NCI-H1436 treated with DMSO at 0.1 percent for 48 hours (cell line): ENCODE measurements around the gene DDX56.

Experiments used
- DNase-seq: peaks from one replicate; lab custom pipeline; 2025; lab: John Stamatoyannopoulos, UW

Gene DDX56

DNA sequence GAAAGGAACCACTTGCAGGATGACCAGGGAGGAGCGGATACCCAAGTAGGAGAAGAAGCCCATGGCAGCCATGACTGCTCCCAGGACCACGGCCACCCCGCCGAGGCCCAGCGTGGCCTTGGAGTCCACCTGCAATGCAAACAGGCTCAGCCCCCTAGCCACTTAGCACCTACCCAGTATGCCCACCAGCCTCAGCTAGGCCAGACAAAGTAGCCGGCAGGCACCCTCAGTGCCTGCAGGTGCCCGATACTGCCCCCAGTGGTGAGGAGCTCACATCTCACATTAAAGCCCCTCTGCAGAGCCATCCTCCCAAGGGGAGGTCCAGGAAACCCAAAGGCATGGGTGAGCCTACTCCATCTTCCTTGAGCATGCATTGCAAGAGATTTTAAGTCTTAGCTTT is 39.2 kb downstream of the DDX56 start:
- no peak for DNase-seq

DNA sequence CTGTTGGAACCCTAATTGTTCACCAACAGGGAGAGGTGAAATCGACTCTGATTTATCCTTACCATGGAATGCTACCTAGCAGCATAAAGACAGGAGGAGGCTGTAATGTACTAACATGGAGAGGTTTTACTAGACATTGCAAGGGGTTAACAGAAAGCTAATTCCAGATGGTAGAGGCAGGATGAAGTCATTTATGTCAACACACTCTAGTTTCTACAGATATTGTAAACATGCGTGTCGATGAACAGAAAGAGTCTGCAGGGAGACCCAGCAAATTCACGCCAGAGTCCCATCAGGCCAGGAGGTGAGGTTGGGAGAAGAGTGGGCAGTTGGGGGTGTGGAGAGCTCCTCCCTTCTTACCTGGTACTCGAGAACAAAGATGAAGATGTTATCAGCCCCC is 39.6 kb downstream of the DDX56 start:
- DNase-seq: no peak

DNA sequence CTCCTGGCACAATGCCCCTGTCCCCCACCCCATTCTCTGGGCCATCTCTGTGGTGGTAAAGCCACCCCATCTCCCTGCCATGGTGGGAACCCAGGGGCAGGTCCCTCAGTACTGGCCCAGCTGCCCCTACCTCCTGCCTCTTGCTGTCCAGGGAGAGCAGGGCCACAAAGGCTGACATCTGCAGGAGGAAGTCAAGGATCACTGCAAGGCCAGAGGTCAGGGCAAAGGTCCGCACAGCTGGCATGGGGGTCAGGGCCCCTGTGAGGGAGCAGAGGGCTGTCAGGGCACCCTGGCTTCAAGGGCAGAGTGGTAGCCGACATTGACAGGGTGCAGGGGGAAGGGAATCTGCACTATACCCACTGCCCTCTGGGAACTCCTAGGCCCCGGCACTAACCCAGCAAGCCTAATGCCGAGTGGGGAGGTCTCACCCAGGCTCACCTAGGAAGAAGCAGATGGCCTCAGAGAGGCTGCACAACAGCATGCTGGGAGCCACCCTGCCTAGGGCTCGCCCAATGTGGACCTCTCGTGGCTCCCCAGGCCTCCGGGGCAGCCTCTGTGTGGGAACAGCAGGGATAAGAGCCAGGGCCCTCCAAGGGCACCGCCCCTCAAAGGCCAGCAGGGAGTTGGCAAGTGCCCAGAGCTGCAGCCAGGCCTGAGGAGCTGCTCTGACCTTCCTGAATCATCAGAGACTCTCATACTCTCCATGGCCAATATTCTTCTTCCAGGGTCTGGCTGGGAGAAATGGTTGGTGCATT is 40.2 kb downstream of the DDX56 start:
- no peak for DNase-seq

DNA sequence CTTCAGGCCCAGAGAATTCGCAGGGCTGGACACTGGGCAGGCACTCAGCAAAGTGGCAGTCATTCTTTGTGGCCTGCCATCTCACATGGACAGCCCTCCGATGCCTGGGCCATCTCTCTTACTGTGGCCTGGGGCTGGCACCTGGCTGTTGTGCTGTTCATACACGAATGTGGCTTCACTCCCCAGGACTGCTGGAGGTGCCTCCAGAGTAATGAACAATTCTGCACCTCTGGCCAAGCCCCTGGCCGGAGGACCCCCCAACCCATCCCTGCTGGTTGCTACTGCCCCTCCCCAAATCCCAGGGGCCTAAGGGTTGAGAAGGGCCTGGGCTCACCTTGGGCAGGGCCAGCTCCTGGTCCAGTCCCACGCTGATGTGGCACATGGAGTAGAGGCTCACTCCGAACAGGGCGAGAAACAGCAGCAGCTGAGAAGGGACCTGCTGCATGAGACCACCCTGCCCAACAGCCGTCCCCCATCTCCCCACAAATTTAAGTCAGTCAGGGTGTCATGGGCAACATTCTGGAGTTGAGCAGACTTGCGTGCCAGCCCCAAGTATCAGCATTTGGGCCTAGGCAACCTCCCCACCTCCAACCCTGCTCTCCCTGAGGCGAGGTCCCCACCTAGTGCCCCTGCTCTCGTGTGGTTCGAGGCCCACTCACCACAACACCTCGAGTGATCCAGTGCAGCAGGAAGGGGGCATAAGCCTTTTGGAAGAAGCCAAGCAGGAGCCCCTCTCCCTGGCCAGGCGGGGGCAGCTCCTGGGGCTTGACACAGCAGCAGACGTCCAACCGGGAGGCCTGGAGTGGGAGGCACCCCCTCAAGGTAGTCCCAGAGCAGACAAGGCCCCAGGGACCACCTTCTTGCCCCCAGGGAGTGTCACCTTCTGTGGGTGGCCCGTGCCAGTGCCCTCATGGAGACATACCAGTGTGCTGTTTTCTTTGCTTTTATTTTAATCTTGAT is 42.0 kb downstream of the DDX56 start:
- no peak for DNase-seq

DNA sequence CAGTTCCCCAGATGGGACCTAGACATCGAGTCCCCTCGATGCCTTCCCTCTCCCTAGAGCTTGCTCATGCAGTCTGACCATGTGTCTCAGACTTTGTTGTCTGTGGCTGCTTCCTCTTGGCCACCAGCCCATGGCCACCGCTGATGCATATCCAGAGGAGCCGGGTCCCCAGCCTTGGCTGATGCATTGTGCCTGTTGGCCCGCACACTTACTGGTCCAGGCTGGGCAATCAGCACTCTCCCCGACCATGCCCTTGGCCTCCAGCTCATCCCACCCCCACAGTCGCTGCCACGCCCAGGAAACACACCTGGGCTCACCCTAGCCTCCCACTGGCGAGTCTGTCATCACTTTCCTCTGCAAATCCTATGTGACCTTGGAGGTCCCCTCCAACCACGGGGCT is 42.7 kb downstream of the DDX56 start:
- DNase-seq: no peak

DNA sequence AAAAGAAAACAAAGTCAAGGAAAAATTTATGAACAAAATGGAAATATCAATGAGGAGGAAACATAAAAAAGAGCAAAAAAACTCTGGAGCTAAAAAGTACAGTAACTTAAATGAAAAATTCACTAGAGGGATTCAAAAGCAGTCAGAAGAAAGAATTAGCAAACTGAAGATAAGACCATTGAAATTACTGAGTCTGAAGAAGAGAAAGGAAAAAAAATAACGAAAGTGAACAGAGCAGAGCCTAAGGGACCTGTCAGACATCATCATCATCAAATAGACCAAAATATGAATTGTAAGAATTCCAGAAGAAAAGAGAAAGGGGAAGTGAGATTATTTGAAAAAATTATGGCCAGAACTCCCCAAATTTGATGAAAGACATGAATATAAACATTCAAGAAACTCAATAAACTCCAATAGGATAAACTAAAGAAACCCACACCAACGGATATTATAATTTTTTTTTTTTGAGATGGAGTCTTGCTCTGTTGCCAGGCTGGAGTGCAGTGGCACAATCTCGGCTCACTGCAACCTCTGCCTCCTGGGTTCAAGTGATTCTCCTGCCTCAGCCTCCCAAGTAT is 48.8 kb downstream of the DDX56 start:
- DNase-seq: no peak

DNA sequence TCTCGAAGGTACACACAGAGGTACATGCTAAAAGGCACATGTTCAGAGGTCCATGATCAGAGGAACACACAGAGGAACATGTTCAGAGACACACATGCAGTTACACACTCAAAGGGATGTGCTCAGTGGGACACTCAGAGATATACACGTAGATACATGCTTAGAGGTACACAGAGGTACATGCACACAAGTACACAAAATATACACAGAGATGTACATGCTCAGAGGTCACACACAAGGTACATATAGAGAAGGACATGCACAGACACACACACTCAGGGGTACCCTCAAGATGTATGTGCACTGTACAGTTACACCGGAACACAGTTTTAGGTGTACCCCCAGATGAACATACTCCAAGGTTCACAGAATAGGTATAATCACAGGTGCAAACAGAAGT is 51.4 kb downstream of the DDX56 start:
- no peak for DNase-seq

DNA sequence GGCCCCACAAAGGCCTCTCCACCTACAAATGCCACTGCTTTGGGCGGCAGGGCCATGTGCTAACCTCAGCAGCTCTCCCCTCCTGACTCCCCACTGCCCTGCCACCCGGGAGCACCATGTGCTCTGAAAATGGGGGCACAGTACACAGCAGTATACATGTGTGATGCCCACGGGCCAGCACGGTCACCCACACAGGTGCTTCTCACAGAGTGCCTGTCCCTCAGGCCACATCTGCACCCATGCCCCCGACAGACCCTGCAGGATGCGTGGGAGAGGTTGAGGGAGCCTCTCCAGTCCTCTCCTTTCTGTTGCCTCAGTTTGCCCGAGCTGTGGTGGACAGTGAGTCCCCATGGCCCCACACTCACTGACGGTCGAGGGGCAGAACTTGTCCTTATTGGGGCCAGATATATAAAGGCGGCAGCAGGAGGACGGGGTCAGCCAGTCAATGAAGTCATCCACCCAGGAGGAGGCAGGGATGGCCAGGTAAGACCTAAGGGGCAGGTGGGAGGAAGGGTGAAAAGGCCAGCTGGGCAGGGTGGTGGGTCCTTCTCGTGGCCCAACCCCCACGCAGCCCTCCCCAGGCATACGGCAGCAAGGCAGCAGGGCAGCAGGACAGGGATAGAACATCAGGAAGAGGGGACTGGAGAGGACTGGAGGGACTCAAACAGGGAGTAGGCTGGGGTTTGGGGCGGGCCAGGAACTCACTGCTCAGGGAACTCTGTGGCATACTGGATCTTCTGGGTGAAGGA is 52.2 kb downstream of the DDX56 start:
- no peak for DNase-seq

DNA sequence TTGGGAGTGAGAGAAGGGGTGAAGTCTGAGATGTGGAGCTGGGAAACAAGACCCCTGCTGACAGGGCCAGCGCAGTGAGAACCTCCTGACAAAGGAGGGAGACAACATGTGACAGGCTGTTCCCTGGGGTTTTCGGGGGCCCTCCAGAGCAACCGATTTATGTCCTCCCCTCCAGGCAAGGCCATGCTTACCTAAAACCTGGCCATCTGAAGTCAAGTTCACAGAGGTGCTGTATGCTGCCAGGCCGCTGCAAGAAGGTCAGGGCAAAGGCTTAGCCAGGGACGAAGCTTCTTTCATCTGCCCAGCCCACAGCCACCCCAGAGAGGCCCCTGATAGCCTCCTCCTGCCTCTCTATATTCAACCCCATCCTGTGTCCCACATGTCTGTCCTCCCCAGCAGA is 53.1 kb downstream of the DDX56 start:
- no peak for DNase-seq

DNA sequence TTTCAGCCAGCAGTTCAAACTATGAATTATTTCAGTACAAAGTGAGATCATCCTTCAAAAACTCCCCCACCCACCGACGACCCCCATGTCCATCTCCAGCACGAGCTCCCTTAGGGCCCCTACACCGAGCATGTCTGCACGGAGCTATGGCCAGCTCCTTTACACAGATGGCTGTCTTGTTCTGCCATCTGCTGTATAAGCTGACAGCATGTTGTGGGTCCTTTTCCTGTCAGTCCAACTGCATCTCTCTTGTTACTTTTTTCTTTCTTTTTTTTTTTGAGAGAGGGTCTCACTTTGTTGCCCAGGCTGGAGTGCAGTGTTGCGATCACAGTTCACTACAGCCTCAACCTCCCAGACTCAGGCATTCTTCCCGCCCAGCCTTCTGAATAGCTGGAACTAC is 54.2 kb downstream of the DDX56 start:
- DNase-seq: no peak

DNA sequence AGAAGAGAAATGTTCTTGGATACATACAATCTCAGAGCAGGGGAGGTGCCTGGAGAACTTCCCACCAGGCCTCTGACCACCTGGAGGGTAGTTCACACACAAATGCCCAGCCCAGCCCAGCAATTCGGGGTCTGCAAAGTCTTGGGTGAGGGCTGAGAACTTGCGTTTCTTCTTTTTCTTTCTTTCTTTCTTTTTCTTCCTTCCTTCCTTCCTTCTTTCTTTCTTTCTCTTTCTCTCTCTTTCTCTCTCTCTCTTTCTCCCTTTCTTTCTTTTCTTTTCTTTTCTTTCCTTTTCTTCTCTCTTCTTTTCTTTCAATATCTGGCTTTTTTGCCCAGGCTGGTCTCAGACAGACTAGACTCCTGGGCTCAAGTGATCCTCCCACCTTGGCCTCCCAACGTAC is 54.9 kb downstream of the DDX56 start:
- no peak for DNase-seq

DNA sequence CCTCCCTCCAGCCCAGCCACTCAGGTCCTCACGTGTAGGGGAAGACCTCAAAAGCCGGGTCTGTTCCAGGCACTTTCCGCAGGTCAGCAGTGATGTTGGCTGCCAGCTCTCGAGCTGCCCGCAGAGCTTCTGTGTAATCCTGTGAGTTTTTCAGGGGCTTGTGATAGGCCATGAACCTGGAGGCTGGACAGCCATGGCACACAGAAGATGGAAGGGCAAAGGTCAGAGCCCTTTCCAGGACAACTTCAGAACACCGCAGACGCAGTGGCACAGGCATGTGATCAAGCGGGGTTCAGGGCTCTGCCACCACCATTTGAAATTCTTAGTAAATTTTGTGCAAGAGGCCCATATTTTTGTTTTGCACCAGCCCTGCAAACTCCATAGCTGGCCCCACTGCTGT is 56.5 kb downstream of the DDX56 start:
- no peak for DNase-seq
